ENCODE measurements around the gene GNAS-AS1.
"Not testable (repeated sequence)": the region's sequence is repeated elsewhere in the genome, so short reads cannot be mapped to it uniquely, and the experiment has no call there.

GNAS-AS1 gene

GRCh38 chr20:58833921-58834320 lies 16.8 kb downstream of the GNAS-AS1 start:
- no peak for DNase-seq

- no peak for DNase-seq
These were observed 18.2 kb downstream of the GNAS-AS1 start for GRCh38 chr20:58832457-58832856.

- no peak for DNase-seq
These were observed 21.2 kb downstream of the GNAS-AS1 start for GRCh38 chr20:58829531-58829941.

GRCh38 chr20:58828804-58829203 lies 21.9 kb downstream of the GNAS-AS1 start:
- not testable (repeated sequence) for DNase-seq

- DNase-seq, result no peak
These were observed 22.6 kb downstream of the GNAS-AS1 start for GRCh38 chr20:58828136-58828535.

GRCh38 chr20:58826271-58826670 lies 24.4 kb downstream of the GNAS-AS1 start:
- DNase-seq, result no peak

- DNase-seq, result no peak
These were observed 25.3 kb downstream of the GNAS-AS1 start for GRCh38 chr20:58825450-58825849.

GRCh38 chr20:58824843-58825242 lies 25.9 kb downstream of the GNAS-AS1 start:
- DNase-seq, result no peak

GRCh38 chr20:58822748-58823730 lies 27.7 kb downstream of the GNAS-AS1 start:
- no peak for DNase-seq

- DNase-seq, result no peak
These were observed 28.6 kb downstream of the GNAS-AS1 start for GRCh38 chr20:58822149-58822548.

- DNase-seq, result not testable (repeated sequence)
These were observed 30.2 kb downstream of the GNAS-AS1 start for GRCh38 chr20:58820515-58820914.

- DNase-seq, result no peak
These were observed 30.8 kb downstream of the GNAS-AS1 start for GRCh38 chr20:58819921-58820320.

- no peak for DNase-seq
These were observed 32.0 kb downstream of the GNAS-AS1 start for GRCh38 chr20:58818586-58819285.

GRCh38 chr20:58817748-58818147 lies 33.0 kb downstream of the GNAS-AS1 start:
- no peak for DNase-seq

GRCh38 chr20:58816957-58817651 lies 33.6 kb downstream of the GNAS-AS1 start:
- no peak for DNase-seq

- no peak for DNase-seq
These were observed 34.7 kb downstream of the GNAS-AS1 start for GRCh38 chr20:58816051-58816450.

GRCh38 chr20:58815448-58815847 lies 35.3 kb downstream of the GNAS-AS1 start:
- DNase-seq, result no peak

- DNase-seq, result no peak
These were observed 37.3 kb downstream of the GNAS-AS1 start for GRCh38 chr20:58813369-58813768.

GRCh38 chr20:58811334-58811733 lies 39.4 kb downstream of the GNAS-AS1 start:
- DNase-seq, result no peak

GRCh38 chr20:58810879-58811250 lies 39.8 kb downstream of the GNAS-AS1 start:
- DNase-seq, result no peak

- DNase-seq, result no peak
These were observed 40.4 kb downstream of the GNAS-AS1 start for GRCh38 chr20:58810116-58810878.

- no peak for DNase-seq
These were observed 42.2 kb downstream of the GNAS-AS1 start for GRCh38 chr20:58808271-58809046.
